Mammary epithelial cell (primary cell): ENCODE measurements around the gene OR2T11.

ENCODE experiments used
- EZH2 ChIP-seq: IDR thresholded peaks from 2 replicates; pipeline ENCODE4 v1.6.1; 2012; ENCODE audit warnings: low read length, inconsistent platforms, borderline replicate concordance
- TF ChIP-seq, protein P1 (sequence below), 2 donors: IDR thresholded peaks in 1 of 2; conservative IDR thresholded peaks in 1 of 2; 2 replicates each; pipeline ENCODE4 v1.5.1; 2011 to 2012; ENCODE audit warnings: inconsistent platforms in 2 of 2, low read length in 2 of 2, mild to moderate bottlenecking in 2 of 2, control low read depth in 1 of 2, low read depth in 1 of 2; ENCODE audit not compliant: insufficient read depth in 1 of 2; ENCODE audit errors: extremely low read depth in 1 of 2

DNA sequence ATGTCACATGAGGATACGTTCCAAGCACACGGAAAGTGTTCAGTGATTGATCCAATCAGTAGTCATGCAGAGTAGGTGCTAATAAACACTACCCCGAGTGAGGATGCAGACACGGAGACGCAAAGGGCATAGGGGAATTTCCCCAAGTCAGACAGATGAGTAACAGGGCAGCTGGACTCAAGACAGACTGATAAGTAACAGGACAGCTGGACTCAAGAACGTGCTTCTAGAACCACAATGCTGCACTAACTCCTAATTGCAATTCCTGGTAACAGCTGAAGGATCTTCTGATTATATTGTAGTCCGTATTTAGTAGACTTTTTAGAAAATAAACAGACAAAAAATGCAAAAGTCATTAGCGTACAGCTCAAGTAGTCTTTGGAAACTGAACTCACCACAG is 35.5 kb downstream of the OR2T11 start:
- TF ChIP-seq, protein P1, sequence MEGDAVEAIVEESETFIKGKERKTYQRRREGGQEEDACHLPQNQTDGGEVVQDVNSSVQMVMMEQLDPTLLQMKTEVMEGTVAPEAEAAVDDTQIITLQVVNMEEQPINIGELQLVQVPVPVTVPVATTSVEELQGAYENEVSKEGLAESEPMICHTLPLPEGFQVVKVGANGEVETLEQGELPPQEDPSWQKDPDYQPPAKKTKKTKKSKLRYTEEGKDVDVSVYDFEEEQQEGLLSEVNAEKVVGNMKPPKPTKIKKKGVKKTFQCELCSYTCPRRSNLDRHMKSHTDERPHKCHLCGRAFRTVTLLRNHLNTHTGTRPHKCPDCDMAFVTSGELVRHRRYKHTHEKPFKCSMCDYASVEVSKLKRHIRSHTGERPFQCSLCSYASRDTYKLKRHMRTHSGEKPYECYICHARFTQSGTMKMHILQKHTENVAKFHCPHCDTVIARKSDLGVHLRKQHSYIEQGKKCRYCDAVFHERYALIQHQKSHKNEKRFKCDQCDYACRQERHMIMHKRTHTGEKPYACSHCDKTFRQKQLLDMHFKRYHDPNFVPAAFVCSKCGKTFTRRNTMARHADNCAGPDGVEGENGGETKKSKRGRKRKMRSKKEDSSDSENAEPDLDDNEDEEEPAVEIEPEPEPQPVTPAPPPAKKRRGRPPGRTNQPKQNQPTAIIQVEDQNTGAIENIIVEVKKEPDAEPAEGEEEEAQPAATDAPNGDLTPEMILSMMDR (conservative IDR thresholded peaks at IDR 0.05 in 1 of 2, IDR thresholded peaks at IDR 0.05 in 1 of 2; ENCODE audit: extremely low read depth in 1 of 2, insufficient read depth in 1 of 2, low read depth in 1 of 2, low read length in 2 of 2) = no peak
- TF ChIP-seq EZH2 = no peak
